ENCODE measurements around the gene GPR176.

GRCh38 chr15:39801641-39802309 is 118.3 kb downstream of the GPR176 start:
- peak; percentile 49 for TF ChIP-seq CTCF (IDR thresholded peaks at IDR 0.05)
- no peak for TF ChIP-seq EZH2 (IDR thresholded peaks at IDR 0.05)

Measured in neural progenitor cell (in vitro differentiated cells).